HG03354 (cell line): Measurements from ENCODE around the gene LRIG1.

Experiments
- ATAC-seq: cut with Tn5 transposase; IDR thresholded peaks from one replicate; pipeline ENCODE4 v1.9.1; 2021; ENCODE audit warnings: mild to moderate bottlenecking; ENCODE audit not compliant: unreplicated experiment, poor library complexity, severe bottlenecking

The LRIG1 gene

DNA sequence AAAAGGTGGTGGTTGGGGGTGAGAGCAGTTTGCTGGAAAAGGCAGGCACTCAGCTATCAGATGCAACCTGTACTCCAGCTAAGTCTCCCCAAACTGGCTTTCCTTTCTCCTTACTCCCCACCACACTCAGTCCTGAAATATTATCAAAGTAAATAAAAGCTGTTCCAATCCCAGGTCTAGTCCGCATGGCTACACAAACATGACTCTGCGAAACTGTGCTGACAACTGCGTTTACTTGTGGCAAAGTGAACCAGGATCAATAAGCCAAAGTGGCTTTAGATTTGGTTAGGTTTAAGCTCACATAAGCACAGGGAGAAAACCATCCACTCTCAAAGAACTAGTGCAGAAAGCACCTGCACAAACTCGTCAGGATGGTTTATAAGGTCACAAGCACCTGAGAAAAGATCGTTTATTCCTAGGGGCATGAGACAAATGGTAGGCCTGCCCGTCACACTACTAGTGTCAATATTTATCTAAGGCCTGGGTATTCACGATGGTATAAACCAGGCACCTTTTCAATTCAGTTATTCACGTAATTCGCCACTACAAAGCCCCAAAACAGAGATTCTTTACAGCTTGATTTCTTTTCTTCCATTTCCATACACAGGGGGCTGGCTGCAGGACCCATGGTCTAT, 25.3 kb downstream of the LRIG1 start:
- no peak for ATAC-seq

DNA sequence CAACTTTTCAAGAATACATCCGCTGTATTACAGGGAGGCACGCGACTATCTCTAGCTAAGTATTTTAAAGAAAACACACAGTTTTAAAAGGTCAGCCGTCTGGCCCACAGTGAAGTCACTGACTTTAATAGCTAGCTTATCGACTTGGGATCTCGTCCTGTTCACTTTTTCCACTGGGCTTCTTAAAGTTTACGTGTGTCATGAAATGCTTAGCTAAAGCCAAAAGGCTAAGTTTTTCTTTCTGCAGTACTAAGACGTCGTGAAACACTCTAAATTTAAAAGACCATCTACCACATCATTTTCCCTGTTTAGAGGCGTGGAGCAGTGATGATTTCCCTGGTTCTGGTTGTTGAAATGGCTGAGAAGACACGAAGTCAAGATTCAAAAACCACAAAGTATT, 27.1 kb downstream of the LRIG1 start:
- no peak for ATAC-seq

DNA sequence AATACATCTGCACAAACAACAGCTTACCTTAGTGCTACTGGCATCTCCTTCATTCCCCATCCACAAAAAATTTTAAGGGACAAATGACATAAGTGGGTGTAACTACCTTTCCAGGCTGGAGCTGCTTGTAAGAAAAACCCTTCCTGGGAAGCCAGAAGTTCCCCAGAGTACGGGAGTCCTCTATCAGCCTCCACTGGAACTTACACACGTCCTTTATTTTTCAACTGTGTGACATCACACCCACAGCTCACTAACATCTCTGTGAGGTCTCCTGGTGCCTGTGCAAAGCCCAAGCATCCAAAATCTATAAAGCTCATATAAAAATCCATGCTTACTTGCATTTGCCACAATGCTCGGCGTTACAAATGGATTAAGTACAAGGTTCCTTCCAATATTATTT, 27.6 kb downstream of the LRIG1 start:
- ATAC-seq = no peak

DNA sequence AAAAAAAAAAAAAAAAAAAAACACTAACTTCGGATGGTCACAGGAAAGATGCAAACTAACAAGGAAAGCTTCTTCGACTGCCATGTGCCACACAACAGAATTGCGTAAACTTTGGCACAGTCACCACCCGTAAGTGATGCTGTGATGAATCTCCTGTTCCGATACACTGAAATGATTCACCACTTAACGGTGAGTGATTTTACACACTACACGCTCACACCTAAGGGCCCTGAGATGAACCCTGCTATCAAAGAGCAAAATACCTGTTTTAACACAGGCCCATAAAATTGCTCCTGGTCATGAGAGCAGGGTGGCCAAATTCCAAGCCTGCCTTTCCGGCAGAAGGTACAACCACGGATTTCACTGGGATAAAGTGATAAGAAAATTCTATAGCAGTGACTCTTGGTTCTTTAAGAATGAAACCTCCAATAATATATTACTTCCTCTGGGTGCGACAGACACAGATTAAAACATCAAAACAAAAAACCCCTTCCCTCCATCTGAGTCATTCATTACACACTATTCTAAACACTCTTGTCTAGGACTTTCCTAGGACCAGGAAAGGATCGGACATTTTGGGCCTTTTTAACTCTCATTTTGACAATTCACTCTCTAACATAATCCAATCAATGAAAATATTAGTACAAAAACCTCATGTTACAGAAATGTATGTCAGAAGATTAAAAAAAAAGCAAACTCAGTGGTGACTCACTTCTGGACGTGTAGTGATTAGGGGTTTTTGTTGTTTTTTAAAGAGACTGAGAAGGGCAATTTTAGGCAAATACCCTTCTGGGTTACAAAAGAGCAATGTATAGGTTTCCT, 28.3 kb downstream of the LRIG1 start:
- peak; percentile 72 for ATAC-seq

DNA sequence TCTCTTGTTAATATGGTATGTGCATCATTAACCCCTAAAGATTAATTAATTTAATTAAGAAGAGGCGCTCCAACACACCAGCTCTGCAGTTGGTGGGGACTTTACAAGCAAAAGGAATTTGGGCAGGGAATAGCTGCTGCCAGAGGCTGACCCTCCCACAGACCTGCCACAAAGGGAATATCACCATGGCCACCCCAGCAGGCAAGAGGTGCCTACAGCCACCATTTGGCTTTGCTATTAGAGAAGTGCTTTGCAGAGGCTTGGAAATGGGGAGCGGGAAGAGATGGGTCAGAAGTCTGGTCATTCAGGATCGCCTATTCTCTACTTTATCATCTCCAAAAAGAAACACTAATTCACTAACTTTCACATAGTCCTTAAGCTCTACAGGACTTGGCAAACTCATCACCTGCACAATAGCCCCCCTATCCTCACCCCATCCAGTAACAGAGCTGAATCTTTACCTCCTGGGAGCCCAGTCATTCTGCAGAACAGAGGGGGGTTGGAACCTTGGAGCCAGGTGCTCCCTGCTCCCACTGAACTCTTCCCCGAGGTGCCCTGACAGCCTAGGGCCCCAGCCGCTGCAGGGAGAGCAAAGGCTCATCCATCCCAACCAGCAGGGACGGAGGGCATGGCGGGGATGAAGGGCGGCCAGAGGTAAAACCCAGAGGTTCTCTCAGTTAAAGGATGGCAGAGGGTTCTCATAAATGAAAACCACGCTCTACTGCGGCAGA, 29.7 kb downstream of the LRIG1 start:
- ATAC-seq = no peak

DNA sequence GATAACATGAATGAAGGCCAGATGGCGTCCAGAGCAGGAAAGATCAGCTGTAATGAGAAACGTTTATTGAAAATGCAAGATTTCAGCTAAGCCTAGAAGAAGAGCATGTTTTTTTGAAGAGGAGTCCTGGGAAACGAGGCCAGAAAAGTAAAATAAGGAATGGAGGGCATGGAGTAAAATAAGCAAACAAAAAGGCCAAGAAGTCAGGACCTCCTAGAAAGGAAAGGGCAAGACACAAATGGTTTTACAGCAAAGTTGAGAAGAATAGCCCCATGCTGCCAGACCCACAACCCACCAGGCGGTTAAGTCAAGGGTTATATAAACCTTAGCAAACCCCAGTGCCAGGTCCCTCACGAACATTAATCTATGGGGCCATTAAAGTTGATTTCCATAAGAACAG, 30.5 kb downstream of the LRIG1 start:
- ATAC-seq = no peak

DNA sequence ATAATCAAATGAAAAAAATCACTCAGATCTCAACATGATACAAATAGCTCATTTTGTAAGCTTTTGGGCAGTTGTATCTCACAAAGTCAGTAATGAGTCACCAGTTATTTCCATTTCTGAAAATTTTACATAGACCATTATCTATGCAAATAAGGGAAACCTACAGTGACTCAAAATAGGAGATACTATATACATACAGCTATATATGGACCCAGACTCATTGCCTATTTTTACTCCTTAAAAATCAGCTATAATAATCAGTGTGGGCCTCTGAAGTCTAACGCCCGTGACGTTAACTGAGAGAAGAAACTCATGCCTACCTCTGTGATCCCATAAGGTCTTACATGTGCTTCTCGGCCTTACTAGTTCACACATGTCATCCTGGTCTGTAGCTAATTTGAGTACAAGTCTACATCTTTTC, 31.6 kb downstream of the LRIG1 start:
- peak; percentile 70 for ATAC-seq

DNA sequence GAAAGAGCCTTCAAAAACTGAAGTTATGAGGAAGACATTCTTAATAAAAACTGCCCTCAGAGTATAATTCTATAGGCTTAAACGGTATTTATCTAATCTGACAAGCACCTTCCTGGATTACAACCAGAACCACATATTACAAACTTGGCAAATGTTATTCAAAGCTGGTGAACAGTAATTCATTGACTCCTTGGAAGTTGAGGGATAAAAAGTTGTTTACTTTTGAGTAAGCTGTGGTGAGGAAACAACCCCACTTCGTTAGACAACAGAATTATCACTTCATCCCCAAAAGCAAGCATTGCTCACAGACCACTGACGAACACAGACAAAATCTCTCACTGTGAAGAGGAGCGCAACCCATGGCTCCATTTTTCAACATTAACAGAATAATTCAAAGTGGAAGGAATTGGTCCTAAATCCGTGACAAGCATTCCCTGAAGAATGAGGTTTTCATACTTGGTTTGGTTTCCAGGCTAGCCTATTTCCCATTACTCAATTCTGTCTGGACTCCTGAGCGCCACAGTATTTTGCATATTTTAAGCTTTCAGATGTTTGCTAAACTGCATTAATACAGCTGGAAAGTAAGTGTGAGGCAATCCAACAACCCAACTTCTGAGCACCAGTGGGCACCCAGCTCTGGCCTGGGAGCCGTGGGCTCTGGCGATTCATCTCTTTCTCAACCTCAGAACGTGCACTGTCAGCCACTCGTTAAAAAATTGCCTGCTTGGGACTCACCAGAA, 32.7 kb downstream of the LRIG1 start:
- no peak for ATAC-seq

DNA sequence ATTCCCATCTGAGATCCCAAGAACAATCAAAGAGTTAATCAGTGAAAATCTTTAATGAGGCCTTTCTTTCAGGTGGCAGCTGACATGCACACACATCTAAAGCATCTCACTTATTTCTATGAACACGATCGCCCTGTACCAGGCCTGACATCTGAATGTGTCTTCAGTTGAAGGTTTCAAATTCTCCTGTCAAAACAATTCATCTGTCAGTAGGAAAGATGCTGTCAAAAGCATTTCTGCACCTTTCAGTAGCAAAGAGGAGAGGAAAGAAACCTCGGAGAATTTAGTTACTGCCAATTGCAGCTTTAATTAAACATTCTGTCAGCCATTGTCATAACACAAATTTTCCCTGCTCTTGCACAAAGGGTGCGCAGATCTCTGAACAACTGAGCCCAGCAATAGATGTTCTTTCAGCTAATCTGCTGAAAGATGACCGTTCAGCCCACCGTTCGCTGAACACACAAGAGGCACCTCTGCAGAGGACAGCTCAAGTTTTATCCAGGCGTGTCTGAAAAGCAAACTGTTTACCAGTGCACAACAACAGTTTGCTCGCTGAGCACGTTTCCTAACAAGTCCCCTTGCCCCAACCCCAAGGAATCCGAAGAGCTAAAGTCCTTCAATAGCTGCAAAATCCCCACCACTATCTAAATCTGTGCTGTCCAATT, 34.1 kb downstream of the LRIG1 start:
- ATAC-seq = no peak

DNA sequence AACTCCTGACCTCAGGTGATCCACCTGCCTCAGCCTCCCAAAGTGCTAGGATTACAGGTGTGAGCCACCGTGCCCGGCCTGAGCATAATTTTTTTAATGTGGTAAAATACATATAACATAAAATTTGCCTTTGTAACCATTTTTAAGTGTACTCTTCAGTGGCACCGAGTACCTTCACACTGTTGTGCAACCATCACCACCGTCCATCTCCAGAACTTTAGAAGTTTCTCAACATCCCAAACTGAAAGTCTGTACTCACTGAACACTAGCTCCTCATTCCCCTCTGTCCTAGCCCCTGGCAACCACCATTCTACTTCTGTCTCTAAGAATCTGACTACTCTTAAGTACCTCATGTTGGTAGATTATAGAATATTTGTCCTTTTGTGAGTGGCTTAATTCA, 35.2 kb downstream of the LRIG1 start:
- no peak for ATAC-seq

DNA sequence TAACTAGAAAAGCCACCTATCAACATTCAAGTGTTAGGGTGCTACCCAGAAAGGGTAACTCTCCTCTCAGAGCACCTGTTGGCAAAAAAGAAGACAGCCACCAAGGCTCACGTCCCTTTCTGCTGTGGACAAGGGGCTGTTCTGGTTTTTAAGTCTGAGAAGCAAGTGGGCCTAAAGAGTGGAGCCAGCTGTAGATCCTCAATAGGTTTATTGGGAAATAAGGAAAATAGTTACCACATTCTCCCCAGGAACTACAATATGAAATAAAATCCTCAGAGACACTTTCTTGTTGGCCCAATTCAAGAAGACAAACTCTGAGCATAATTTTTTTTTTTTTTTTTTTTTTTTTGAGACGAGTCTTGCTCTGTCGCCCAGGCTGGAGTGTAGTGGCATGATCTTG, 35.8 kb downstream of the LRIG1 start:
- ATAC-seq = no peak

DNA sequence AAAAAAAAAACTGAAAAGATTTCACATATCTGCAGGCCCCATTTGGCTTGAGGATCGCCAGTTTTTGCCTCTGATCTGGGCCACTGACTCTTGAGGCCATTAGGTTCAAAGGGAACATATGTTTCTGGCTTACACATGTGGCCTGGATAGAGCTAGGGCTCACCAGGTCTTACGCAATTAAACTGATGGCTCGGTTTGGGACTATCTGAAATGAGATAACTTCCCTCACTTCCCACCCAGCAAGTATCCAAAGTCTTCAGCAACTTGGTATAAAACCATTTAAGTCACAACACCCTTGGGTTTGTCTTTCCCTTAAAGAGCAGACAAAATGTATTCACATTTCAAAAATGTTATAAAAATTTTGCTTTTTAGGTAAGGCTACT, 36.3 kb downstream of the LRIG1 start:
- ATAC-seq = no peak

DNA sequence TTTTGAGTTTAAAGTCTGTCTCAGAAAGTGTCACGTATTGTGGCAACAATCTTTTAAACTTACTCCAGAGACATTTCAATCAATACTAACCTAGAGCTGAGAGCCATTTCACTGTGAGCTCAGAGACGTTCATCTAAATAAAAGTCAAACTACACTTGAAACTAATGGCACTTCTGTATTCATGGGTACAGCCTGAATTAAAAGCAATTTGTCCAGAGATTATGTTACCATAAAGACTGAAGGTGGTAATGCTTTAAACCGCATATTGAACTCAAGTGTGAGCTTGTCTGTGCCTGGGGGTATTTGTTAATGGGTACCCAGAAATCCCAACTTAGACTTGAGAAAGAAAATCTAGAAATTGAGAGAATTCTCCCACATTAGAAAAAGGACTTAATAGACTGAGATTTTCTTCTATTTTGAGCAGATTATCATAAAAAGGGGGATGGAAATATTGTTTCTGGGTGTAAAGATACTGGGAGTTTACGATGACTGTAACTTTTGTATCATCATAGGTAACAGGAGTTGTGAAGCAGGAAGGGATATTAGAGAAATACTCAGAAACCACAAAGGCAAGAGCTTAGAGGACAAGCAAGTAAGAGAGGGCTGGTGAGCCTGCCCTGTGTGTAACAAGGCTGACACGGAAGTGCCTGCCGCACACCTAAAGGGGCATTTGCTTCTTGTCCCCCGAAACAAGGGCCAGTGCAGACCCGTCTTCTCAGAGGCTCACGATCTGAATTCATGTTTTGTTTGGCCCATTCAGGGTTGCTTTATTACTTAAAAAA, 36.9 kb downstream of the LRIG1 start:
- ATAC-seq = no peak

DNA sequence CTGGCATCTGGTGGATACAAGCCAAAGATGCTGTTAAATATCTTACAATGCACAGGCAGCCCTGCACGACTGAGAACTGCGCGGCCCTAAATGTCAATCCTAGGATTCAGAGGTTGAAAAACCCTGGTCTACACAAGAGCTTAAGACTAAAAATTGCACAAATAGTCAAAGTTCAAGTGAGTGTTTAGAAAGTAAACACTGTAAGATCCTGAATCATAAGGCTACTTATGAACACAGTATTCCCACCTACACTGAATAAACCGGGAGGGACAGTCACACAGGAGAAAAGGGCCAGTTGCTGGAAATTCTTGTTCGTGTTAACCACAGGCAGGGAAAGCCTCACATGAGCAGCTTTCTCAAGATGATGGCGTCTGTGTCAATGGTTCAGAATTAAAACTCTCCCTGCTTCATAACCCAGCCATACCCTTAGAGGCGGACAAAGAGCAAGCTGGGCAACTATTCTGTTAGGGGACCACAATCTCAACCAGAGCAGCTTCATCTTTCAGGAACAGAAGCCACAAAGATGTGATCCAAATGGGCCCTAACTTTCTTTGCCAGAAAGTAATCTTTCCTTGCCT, 37.7 kb downstream of the LRIG1 start:
- no peak for ATAC-seq

DNA sequence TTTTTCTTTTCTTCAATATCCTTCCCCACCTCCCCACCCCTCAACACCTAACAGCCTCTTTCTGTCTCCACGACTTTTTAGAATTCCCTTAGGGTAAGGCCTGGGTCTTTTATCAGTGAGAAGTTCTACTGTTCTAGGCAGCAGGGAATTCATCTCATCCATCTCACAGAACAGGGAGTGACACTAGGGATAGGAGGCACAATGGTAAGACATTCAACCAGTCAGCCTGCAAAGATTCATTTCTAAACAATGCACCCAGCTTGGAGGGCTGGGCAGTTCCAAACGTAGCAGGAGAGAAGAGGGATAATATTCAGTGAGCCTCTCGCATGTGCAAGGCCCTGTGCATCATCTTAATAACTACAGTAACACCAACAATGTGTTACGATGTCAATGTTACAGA, 43.6 kb downstream of the LRIG1 start:
- ATAC-seq = no peak

DNA sequence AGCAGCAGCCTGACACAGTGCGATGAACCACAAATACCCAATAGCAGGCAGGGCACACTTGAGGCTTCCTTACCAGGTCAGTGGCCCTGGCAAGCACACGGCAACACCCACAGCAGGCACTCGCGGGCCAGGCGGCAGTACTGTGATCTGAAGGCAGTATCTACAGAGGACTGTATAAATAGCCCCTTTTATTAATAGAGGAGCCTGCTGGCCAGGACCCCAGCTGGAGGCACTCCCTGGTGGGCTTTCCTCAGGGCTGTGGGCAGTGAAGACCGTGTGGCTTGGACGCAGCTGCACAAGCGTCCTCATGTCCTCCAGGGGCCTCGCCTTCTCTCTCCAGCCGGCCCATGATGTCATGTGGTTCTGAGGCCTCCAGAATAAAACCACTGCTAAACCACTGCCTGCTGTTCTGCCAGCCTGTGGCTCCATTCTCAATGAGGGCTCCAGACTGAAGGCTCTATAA, 44.1 kb downstream of the LRIG1 start:
- no peak for ATAC-seq

DNA sequence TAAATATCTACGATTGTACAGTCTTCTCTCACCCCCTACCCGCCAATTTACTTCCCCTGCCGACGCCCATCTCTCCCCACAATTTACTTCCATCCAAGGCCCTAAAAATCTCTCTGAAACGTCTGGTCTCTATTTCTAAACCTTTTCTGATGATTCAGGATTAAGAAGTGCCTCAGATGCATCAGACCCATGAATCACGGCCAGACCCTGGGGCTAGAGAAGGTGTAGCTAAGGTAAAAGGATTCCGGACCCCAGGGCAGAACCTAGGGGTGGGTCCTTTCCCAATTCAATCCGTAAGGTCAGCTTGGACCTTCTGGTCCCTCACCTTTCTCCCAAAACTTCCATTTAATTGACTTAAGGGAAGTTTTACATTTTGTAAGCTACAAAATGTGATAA, 46.4 kb downstream of the LRIG1 start:
- ATAC-seq = no peak

DNA sequence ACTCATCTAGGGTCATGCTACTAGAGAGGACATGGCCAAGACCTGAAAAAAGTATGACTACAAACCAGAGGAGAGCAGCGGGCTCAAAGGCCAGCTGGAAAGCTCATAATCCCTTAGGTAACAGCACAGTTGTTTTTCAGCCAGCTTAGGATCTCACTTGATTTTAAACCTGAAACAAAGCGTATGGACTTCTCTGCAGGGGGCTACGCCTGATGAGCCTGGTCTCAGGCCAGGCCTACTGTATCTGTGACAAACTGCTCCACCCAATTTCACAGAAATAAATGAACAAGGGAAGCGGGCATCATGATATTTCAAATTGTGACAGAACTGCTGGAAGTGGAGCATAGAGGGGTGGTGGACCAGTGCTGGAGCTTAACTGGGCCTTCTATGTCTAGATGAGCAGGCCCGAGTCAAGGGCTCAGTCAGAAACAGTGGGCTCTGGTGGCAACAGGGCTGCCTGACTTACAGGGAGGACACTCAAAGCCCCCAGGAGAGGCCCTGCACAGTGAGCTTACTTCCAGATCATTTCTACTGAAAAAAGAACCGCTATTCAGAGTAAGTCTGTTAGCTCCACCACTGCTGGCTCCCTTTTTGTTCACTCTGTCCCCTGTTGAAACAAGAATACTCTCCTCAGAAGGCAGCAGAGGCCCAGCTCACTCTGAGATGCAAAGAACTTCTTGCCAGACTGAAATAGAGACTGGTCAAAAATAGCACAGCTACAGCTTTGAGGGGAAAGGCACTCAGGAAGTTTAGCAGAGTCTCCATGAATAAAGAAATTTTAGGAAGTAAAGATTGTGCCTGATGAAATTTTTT, 47.0 kb downstream of the LRIG1 start:
- no peak for ATAC-seq
